Epidermal melanocyte (primary cell): ENCODE results near the gene PPIL1.

ENCODE experiments used
- DNase-seq: peaks from one replicate; pipeline ENCODE4 v3.0.0; 2011; ENCODE audit warnings: low spot score; ENCODE audit not compliant: insufficient read length

The PPIL1 gene

GRCh38 chr6:36836111-36837021 lies 38.2 kb downstream of the PPIL1 start:
- no peak for DNase-seq

- DNase-seq, result no peak
Measured at GRCh38 chr6:36834576-36835341, 39.8 kb downstream of the PPIL1 start.

GRCh38 chr6:36833182-36833789 lies 41.3 kb downstream of the PPIL1 start:
- no peak for DNase-seq

- DNase-seq, result no peak
Measured at GRCh38 chr6:36832313-36832712, 42.3 kb downstream of the PPIL1 start.

GRCh38 chr6:36830577-36830976 lies 44.0 kb downstream of the PPIL1 start:
- DNase-seq, result no peak

GRCh38 chr6:36829919-36830544 lies 44.6 kb downstream of the PPIL1 start:
- DNase-seq, result no peak

- DNase-seq, result no peak
Measured at GRCh38 chr6:36827261-36828079, 47.1 kb downstream of the PPIL1 start.

- no peak for DNase-seq
Measured at GRCh38 chr6:36826520-36827227, 47.9 kb downstream of the PPIL1 start.

- DNase-seq, result no peak
Measured at GRCh38 chr6:36825994-36826393, 48.6 kb downstream of the PPIL1 start.

GRCh38 chr6:36825452-36825851 lies 49.2 kb downstream of the PPIL1 start:
- DNase-seq, result no peak

- no peak for DNase-seq
Measured at GRCh38 chr6:36824253-36824652, 50.4 kb downstream of the PPIL1 start.

- no peak for DNase-seq
Measured at GRCh38 chr6:36823421-36824096, 51.0 kb downstream of the PPIL1 start.

GRCh38 chr6:36822506-36823269 lies 51.9 kb downstream of the PPIL1 start:
- no peak for DNase-seq

GRCh38 chr6:36821581-36822335 lies 52.8 kb downstream of the PPIL1 start:
- no peak for DNase-seq

GRCh38 chr6:36820700-36821580 lies 53.7 kb downstream of the PPIL1 start:
- no peak for DNase-seq

GRCh38 chr6:36818756-36819155 lies 55.8 kb downstream of the PPIL1 start:
- no peak for DNase-seq

GRCh38 chr6:36817847-36818246 lies 56.8 kb downstream of the PPIL1 start:
- no peak for DNase-seq
